Endothelial cell of umbilical vein (primary cell): Measurements from ENCODE around the gene CLIP4. TPM values are rescaled to one million over a fixed set of nuclear protein-coding genes. Genes with fewer than 3 reads are reported as not detected.

Source experiments
- BruUV-seq: library from RNA; stranded (reverse); fragments of 400-500 nt; replicated peaks from 2 replicates; lab custom pipeline; 2021; lab: Mats Ljungman, UMichigan
- CTCF ChIA-PET: fragments of 300-600, 350-600 bp; sonication (Branson Sonifier 250); formaldehyde crosslinking; loops from one replicate; lab custom pipeline; 2021; ENCODE audit warnings: antibody characterized with exemption, inconsistent platforms; lab: Charles Lee
- POLR2A ChIA-PET: fragments of 300-600, 350-600 bp; sonication (Branson Sonifier 250); formaldehyde crosslinking; loops from one replicate; lab custom pipeline; 2021; ENCODE audit warnings: antibody characterized with exemption, inconsistent platforms; lab: Charles Lee
- DNase-seq: peaks from one replicate; pipeline ENCODE4 v3.0.0-alpha.2; 2011; ENCODE audit warnings: low read depth, low spot score
- FAIRE-seq: peaks from 2 replicates; lab custom pipeline; 2011; peaks lifted over from hg19 to GRCh38; lab: Jason Lieb, UNC
- H2AFZ ChIP-seq: 2 replicates; pipeline ENCODE4 v1.6.0; 2012; ENCODE audit warnings: low read depth, low read length, control low read depth, inconsistent platforms
- H3K27ac ChIP-seq: 2 replicates; pipeline ENCODE4 v1.5.1; 2011; ENCODE audit warnings: low read depth, mild to moderate bottlenecking, control low read depth, low read length, moderate library complexity; ENCODE audit not compliant: insufficient read depth
- H3K27me3 ChIP-seq, 2 experiments: 2 replicates each; pipeline versions ENCODE4 v1.6.0 to v1.6.1; 2011; ENCODE audit warnings: low read length in 2 of 2, mixed read lengths in 1 of 2; ENCODE audit not compliant: control insufficient read depth in 2 of 2, insufficient read depth in 2 of 2
- H3K36me3 ChIP-seq, 2 experiments: 2 replicates in 1 of 2; 3 replicates in 1 of 2; pipeline ENCODE4 v1.5.1; 2011; ENCODE audit warnings: low read length in 2 of 2, mild to moderate bottlenecking in 1 of 2, moderate library complexity in 1 of 2; ENCODE audit not compliant: control insufficient read depth in 2 of 2, insufficient read depth in 2 of 2; ENCODE audit errors: extremely low read depth in 1 of 2
- H3K4me1 ChIP-seq: 3 replicates; pipeline ENCODE4 v1.5.1; 2011; ENCODE audit warnings: mild to moderate bottlenecking, low read length; ENCODE audit not compliant: control insufficient read depth, insufficient read depth; ENCODE audit errors: extremely low read depth
- H3K4me2 ChIP-seq: 2 replicates; pipeline ENCODE4 v1.6.1; 2011; ENCODE audit warnings: low read length, control low read depth, mixed read lengths; ENCODE audit not compliant: insufficient read depth
- H3K4me3 ChIP-seq, 3 experiments: fragments of 200-600 bp in 1 of 3; sonication (generic), shearing (Covaris generic) in 1 of 3; replicated peaks in 1 of 3; 2 replicates each; pipeline ENCODE4 v1.5.1; 2011 to 2016; ENCODE audit warnings: control low read depth in 3 of 3, low read length in 3 of 3, mild to moderate bottlenecking in 2 of 3, inconsistent platforms in 1 of 3, low read depth in 1 of 3, moderate library complexity in 1 of 3; ENCODE audit not compliant: insufficient read depth in 1 of 3
- H3K79me2 ChIP-seq: 2 replicates; pipeline ENCODE4 v1.6.0; 2012; ENCODE audit warnings: low read length, inconsistent platforms; ENCODE audit not compliant: control insufficient read depth, insufficient read depth
- H3K9ac ChIP-seq: replicated peaks from 2 replicates; pipeline ENCODE3; 2011; ENCODE audit warnings: low read length, control low read depth; ENCODE audit not compliant: insufficient read depth; ENCODE audit errors: extremely low read depth
- H3K9me1 ChIP-seq: replicated peaks from 3 replicates; pipeline ENCODE4 v1.6.0; 2011; ENCODE audit warnings: mild to moderate bottlenecking, low read length; ENCODE audit not compliant: control insufficient read depth, insufficient read depth; ENCODE audit errors: extremely low read depth
- H3K9me3 ChIP-seq: replicated peaks from 2 replicates; pipeline ENCODE4 v1.5.1; 2012; ENCODE audit warnings: low read length, inconsistent platforms; ENCODE audit not compliant: control insufficient read depth, insufficient read depth
- H4K20me1 ChIP-seq: replicated peaks from 2 replicates; pipeline ENCODE3; 2011; ENCODE audit warnings: mild to moderate bottlenecking, low read length; ENCODE audit not compliant: control insufficient read depth, insufficient read depth; ENCODE audit errors: extremely low read depth
- FOS ChIP-seq: IDR thresholded peaks from 2 replicates; pipeline ENCODE4 v1.6.1; 2011; ENCODE audit warnings: mild to moderate bottlenecking, low read length, moderate library complexity, borderline replicate concordance; ENCODE audit not compliant: insufficient read depth
- GATA2 ChIP-seq: IDR thresholded peaks from 2 replicates; pipeline ENCODE4 v1.7.0; 2011; ENCODE audit warnings: low read depth, mild to moderate bottlenecking, moderate library complexity, mixed read lengths, low read length; ENCODE audit not compliant: insufficient read length, insufficient read depth
- JUN ChIP-seq: IDR thresholded peaks from 2 replicates; pipeline ENCODE4 v1.6.1; 2011; ENCODE audit warnings: borderline replicate concordance, low read depth; ENCODE audit not compliant: insufficient read length, insufficient read depth
- MAX ChIP-seq: IDR thresholded peaks from 2 replicates; pipeline ENCODE4 v1.6.1; 2011; ENCODE audit not compliant: insufficient read depth, insufficient read length
- dilution Hi-C: fragments of 300-500 bp; cut with MboI; formaldehyde crosslinking; loops from one replicate; pipeline ENCODE4 v1.15.0; 2019; ENCODE audit warnings: low sequenced_read_pairs; ENCODE audit not compliant: extremely low pct_ligation_motif_present
- intact Hi-C: fragments of 100-400 bp; cut with micrococcal nuclease; formaldehyde crosslinking; loops from one replicate; pipeline ENCODE4 v1.10.0; 2022
- polyA plus RNA-seq, 4 experiments: library from polyadenylated mRNA; depleted of rRNA in 3 of 4; stranded (reverse) in 3 of 4; unstranded in 1 of 4; fragments of >200 nt; gene quantifications; 2 replicates each; pipeline versions ENCODE4 v1.2.1 to v1.2.3, GENCODE V29; 2011 to 2012; ENCODE audit warnings: missing spikeins in 1 of 4
- total RNA-seq: library from RNA; stranded (reverse); gene quantifications from 2 replicates; pipeline ENCODE4 v1.2.3, GENCODE V29; 2021

CLIP4 gene
- total and polyA plus RNA-seq, 2 donors (not counting 3 experiments of a cell fraction or from before 2014, with no cell fraction given) = 9.2 to 24.0 TPM

- Histone ChIP-seq H3K27ac (no peak overlapping the region), H3K4me1 (peaks cover 6% of the 10 kb centered on the region), H2AFZ (no peak overlapping the region), H3K9me1 (no peaks in the 10 kb centered on the region), H3K79me2 (no peaks in the 10 kb centered on the region), H3K4me2 (no peak overlapping the region), H3K4me3 (no peak overlapping the region), H3K9ac (no peak overlapping the region), H4K20me1 (no peaks in the 10 kb centered on the region), H3K36me3 (no peaks in the 10 kb centered on the region), H3K27me3 (no peaks in the 10 kb centered on the region), H3K9me3 (no peaks in the 10 kb centered on the region)
- no TSS peak for BruUV-seq
- TF ChIP-seq FOS (no peak), GATA2 (no peak)
- ChIA-PET CTCF (interaction anchor here (0.9 to 1.3 kb wide), 2 partner anchors 88 to 235 kb away, joined by 3 to 8 read pairs; no protein-coding TSS in a partner anchor), POLR2A (no interaction called here)
- intact Hi-C loops = no loop called here
- dilution Hi-C loops = no loop called here
- FAIRE-seq (no peak), DNase-seq (no peak)
Measured at GRCh38 chr2:29193681-29194080, 78.5 kb downstream of the CLIP4 start.

- Histone ChIP-seq H3K9ac (no peak overlapping the region), H3K27ac (no peak overlapping the region), H3K27me3 (no peaks in the 10 kb centered on the region), H3K9me1 (no peaks in the 10 kb centered on the region), H3K79me2 (no peaks in the 10 kb centered on the region), H4K20me1 (no peaks in the 10 kb centered on the region), H3K4me2 (no peak overlapping the region), H3K36me3 (no peaks in the 10 kb centered on the region), H3K9me3 (no peaks in the 10 kb centered on the region), H3K4me3 (no peak overlapping the region), H2AFZ (no peak overlapping the region), H3K4me1 (peaks cover 6% of the 10 kb centered on the region)
- no peak for TF ChIP-seq FOS
- no peak for TF ChIP-seq MAX
- TF ChIP-seq JUN = no peak
- dilution Hi-C loops (no loop called here), intact Hi-C loops (loop anchor here (1.0 to 5.0 kb wide), 5 partner anchors 78 to 629 kb away; partner anchors contain the start of gene CLIP4)
- POLR2A ChIA-PET = no interaction called here
- DNase-seq = no peak
- no peak for FAIRE-seq
- no TSS peak for BruUV-seq
- CTCF ChIA-PET = interaction anchor here (0.8 to 1.3 kb wide), 3 partner anchors 75 to 237 kb away, joined by 3 to 6 read pairs (median 3); no protein-coding TSS in a partner anchor
Measured at GRCh38 chr2:29195796-29196195, 80.6 kb downstream of the CLIP4 start.
